Parathyroid adenoma (tissue), 2 donors: ENCODE data around the gene OPCML.
A peak's percentile ranks its signal among the peaks of the same experiment; 100 is the strongest.

Experiments
- H2AFZ ChIP-seq: fragments of 300-600 bp; sonication (generic); one replicate; pipeline ENCODE4 v1.7.0; 2017; ENCODE audit warnings: antibody characterized with exemption, mild to moderate bottlenecking
- H3K27ac ChIP-seq: fragments of 300-600 bp; sonication (generic); one replicate; pipeline ENCODE4 v1.7.0; 2017
- H3K27me3 ChIP-seq: fragments of 300-600 bp; sonication (generic); one replicate; pipeline ENCODE4 v1.7.0; 2017; ENCODE audit warnings: low read length; ENCODE audit not compliant: control insufficient read depth, insufficient read depth
- H3K36me3 ChIP-seq: fragments of 300-600 bp; sonication (generic); one replicate; pipeline ENCODE4 v1.7.0; 2017; ENCODE audit warnings: low read length; ENCODE audit not compliant: control insufficient read depth, insufficient read depth
- H3K4me1 ChIP-seq: fragments of 300-600 bp; sonication (generic); one replicate; pipeline ENCODE4 v1.7.0; 2017; ENCODE audit warnings: control low read depth
- H3K4me2 ChIP-seq: fragments of 300-600 bp; sonication (generic); one replicate; pipeline ENCODE4 v1.7.0; 2017; ENCODE audit warnings: low read length
- H3K4me3 ChIP-seq: fragments of 300-600 bp; sonication (generic); one replicate; pipeline ENCODE4 v1.7.0; 2017; ENCODE audit warnings: low read depth, low read length
- H3K79me2 ChIP-seq: fragments of 300-600 bp; sonication (generic); one replicate; pipeline ENCODE4 v1.7.0; 2017; ENCODE audit warnings: control low read depth
- H3K9ac ChIP-seq: fragments of 300-600 bp; sonication (generic); one replicate; pipeline ENCODE4 v1.7.0; 2017; ENCODE audit warnings: mild to moderate bottlenecking
- H3K9me3 ChIP-seq: fragments of 300-600 bp; sonication (generic); one replicate; pipeline ENCODE4 v1.7.0; 2017; ENCODE audit warnings: low read length; ENCODE audit not compliant: control insufficient read depth
- TF ChIP-seq, protein P1 (sequence below): fragments of 300-600 bp; sonication (generic); IDR thresholded peaks from one replicate; pipeline ENCODE4 v1.7.0; 2017; ENCODE audit warnings: antibody characterized with exemption, mild to moderate bottlenecking
- donor health status: primary hyperparathyroidism.

The OPCML gene

DNA sequence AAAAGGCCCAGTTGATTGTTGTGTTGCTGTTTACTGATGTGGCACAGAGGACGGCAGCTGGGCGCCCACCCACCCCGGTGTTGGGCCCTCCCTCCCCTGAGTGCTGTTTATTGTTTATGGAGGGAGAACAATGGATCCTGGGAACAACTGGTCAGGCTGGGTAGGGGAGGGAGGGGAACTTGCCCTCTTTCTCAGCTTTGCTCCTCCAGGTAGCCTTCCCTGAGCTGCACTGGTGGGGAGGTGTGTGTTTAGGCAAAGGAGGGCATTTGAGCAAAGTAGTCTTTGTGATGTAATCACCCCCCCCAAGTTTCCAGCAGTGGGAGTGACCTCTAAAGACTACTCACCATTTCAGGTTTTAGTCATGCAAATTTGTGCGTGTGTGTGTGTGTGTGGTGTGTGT is 1126.6 kb downstream of the OPCML start:
- Histone ChIP-seq H3K9ac (no peak overlapping the region), H3K36me3 (no peaks in the 10 kb centered on the region), H3K27ac (no peak overlapping the region), H3K79me2 (no peaks in the 10 kb centered on the region), H2AFZ (no peak overlapping the region), H3K9me3 (no peaks in the 10 kb centered on the region), H3K4me2 (no peak overlapping the region), H3K4me3 (no peak overlapping the region), H3K4me1 (no peaks in the 10 kb centered on the region), H3K27me3 (no peaks in the 10 kb centered on the region)
- TF ChIP-seq, protein P1, sequence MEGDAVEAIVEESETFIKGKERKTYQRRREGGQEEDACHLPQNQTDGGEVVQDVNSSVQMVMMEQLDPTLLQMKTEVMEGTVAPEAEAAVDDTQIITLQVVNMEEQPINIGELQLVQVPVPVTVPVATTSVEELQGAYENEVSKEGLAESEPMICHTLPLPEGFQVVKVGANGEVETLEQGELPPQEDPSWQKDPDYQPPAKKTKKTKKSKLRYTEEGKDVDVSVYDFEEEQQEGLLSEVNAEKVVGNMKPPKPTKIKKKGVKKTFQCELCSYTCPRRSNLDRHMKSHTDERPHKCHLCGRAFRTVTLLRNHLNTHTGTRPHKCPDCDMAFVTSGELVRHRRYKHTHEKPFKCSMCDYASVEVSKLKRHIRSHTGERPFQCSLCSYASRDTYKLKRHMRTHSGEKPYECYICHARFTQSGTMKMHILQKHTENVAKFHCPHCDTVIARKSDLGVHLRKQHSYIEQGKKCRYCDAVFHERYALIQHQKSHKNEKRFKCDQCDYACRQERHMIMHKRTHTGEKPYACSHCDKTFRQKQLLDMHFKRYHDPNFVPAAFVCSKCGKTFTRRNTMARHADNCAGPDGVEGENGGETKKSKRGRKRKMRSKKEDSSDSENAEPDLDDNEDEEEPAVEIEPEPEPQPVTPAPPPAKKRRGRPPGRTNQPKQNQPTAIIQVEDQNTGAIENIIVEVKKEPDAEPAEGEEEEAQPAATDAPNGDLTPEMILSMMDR = no peak

DNA sequence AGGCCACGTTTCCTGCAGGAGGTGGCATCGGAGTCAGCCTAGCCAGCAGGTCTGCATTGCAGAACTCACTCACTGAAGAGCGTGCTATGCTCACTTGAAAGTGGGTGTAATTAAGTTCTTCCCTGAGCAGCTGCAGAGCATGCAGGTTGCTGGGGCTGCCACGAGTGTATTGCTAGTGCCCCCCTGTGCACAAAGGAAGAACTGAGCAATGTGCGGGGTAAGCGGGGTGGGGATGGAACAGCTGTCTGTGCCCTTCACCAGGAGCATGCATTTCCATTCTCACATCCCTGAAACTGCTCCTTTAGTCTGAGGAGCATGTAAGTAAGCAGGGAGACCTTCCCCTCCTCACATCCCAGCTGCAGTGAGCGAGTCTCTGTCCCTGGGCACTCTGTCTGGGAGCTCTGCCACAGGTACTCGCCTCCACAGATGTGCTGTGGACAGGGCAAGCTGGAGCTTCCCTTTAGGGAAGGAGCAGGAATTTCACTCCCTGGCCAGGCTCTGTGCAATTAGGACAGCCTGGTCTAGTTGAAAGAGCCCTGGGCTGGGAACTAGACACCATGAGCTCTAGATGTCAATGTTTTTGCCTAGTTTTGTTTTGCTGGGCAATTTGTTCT is 1130.1 kb downstream of the OPCML start:
- H3K4me3 ChIP-seq = no peak overlapping the region
- TF ChIP-seq, protein P1 = peak; percentile 32
- no peaks in the 10 kb centered on the region for H3K9me3 ChIP-seq
- H3K4me2 ChIP-seq = no peak overlapping the region
- H3K27ac ChIP-seq = no peak overlapping the region
- no peak overlapping the region for H2AFZ ChIP-seq
- H3K36me3 ChIP-seq = no peaks in the 10 kb centered on the region
- H3K27me3 ChIP-seq = no peaks in the 10 kb centered on the region
- H3K79me2 ChIP-seq = no peaks in the 10 kb centered on the region
- no peaks in the 10 kb centered on the region for H3K4me1 ChIP-seq
- no peak overlapping the region for H3K9ac ChIP-seq

DNA sequence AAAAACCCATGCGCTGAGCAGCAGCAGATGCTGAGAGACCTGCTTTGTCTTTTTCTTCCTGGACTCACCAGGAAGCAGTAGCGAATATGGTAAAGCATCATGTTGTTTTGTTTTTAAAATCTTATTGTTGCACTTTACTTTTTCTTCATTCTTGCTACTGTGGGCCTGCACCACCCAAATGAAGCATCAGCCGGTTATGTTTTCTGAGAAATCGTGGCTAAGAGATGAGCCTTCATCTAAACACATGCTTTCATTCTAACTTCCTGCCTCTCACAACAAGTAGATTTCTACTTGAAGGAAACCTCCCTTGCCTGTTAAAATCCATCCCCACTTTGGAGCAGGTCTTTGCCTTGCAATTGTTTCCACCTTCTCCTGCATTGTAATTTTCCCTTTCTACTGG is 1136.0 kb downstream of the OPCML start:
- Histone ChIP-seq H3K27me3 (no peaks in the 10 kb centered on the region), H3K27ac (no peak overlapping the region), H3K9me3 (no peaks in the 10 kb centered on the region), H3K79me2 (no peaks in the 10 kb centered on the region), H3K4me2 (no peak overlapping the region), H3K4me3 (no peak overlapping the region), H3K36me3 (no peaks in the 10 kb centered on the region), H3K4me1 (no peaks in the 10 kb centered on the region), H3K9ac (no peak overlapping the region), H2AFZ (no peak overlapping the region)
- TF ChIP-seq, protein P1 = no peak

DNA sequence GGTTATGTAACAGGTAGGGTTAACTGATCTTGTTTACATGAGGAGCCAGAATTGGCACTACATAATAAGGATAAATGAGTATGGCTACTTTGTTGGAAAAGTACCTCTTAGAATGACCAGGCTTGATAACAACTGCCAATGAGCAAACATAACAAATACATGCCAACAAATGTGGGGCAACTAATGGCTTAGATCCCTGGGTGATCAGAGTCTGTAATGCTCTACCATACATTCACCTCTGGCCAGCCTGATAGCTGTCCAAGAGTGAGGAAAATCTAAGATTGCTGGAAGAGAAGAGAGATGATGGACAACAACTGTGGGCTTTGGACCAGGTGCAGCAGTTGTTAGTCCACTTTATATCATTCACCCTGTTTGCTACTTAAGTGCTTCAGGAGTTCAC is 1136.9 kb downstream of the OPCML start:
- Histone ChIP-seq H3K9ac (no peak overlapping the region), H3K9me3 (no peaks in the 10 kb centered on the region), H3K79me2 (no peaks in the 10 kb centered on the region), H3K4me2 (no peak overlapping the region), H2AFZ (no peak overlapping the region), H3K4me1 (no peaks in the 10 kb centered on the region), H3K36me3 (no peaks in the 10 kb centered on the region), H3K27ac (no peak overlapping the region), H3K27me3 (no peaks in the 10 kb centered on the region), H3K4me3 (no peak overlapping the region)
- TF ChIP-seq, protein P1 = no peak

DNA sequence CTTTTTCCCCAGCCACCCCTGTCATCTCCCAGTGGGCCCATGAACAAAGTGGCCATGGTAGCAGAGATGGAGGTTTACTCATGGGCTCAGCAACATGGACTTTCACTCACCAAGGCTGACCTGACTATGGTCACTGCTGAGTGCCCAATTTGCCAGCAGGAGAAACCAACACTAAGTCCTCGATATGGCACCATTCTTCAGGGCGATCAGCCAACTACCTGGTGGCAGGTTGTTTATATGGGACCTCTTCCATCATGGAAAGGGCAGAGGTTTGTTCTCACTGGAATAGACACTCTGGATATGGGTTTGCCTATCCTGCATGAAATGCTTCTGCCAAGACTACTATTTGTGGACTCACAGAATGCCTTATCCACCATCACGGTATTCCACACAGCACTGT is 1152.8 kb downstream of the OPCML start:
- Histone ChIP-seq H3K9ac (no peak overlapping the region), H3K4me3 (no peak overlapping the region), H3K9me3 (no peaks in the 10 kb centered on the region), H2AFZ (no peak overlapping the region), H3K27me3 (no peaks in the 10 kb centered on the region), H3K36me3 (no peaks in the 10 kb centered on the region), H3K79me2 (no peaks in the 10 kb centered on the region), H3K4me1 (no peaks in the 10 kb centered on the region), H3K27ac (no peak overlapping the region), H3K4me2 (no peak overlapping the region)
- TF ChIP-seq, protein P1 = no peak
